ENCODE measurements around the gene AFAP1. TPM values are rescaled to one million over a fixed set of nuclear protein-coding genes. Genes with fewer than 3 reads are reported as not detected.

AFAP1 gene
- total RNA-seq, 2 donors from 2014 or later, result 7.2 to 9.1 TPM

DNA sequence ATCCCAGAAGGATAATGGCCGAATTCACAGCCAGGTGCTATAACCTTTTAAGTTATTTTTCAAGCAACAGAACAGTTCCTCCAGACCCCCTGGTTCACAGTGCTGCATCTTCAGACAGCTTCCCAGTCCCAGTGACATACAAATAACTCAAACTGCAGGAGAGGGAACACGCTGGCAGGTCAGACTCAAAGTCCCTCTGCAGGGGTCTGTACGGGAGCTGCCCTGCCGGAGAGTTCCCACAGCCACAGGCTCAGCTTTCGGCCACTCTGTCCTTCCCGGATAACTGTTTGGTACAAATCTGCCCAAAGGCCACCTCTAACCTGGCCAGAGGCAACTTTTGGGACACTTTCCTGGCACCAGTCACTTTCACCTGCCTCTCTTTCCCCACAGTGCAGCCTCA, 230.2 kb downstream of the AFAP1 start:
- ATAC-seq (no peak), DNase-seq (ENCODE audit: low spot score) (no peak)
- Mint-ChIP-seq H3K9me3 (no peaks in the 10 kb centered on the region), H3K4me3 (no peak overlapping the region), H3K27me3 (no peaks in the 10 kb centered on the region), H3K36me3 (no peaks in the 10 kb centered on the region), H3K4me1 (ENCODE audit: low read depth in 2 of 2) (peaks cover 0 to 2% of the 10 kb centered on the region in 2 donors), H3K27ac (no peak overlapping the region)

DNA sequence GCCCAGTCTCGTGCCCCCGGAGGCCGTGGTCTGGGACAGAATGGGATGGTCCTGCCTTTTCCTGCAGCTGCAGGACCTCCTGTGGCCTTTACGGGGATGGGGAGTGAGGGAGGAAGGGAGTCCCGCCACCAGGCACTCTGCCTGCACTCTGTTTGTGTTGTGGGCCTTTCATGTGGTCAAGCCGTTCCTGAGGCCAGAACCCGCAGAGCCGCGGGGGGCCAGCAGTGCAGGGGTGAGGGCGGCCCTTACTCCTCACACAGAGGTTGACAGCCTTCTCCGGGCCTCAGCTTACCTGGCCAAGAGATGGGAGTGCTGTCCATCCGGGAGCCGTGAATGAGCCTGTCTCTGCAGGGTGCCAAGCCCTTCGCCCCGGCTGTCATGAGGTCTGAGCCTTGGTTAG, 230.7 kb downstream of the AFAP1 start:
- Mint-ChIP-seq H3K4me1 (ENCODE audit: low read depth in 2 of 2) (peaks cover 0 to 2% of the 10 kb centered on the region in 2 donors), H3K36me3 (no peaks in the 10 kb centered on the region), H3K27ac (no peak overlapping the region), H3K9me3 (no peaks in the 10 kb centered on the region), H3K4me3 (no peak overlapping the region), H3K27me3 (no peaks in the 10 kb centered on the region)
- DNase-seq (ENCODE audit: low spot score), result no peak
- no peak for ATAC-seq

Other genes starting within 250 kb of the AFAP1 start
- gene ABLIM2, start 219.0 kb upstream of the AFAP1 start, total RNA-seq, result under 1 TPM; 0.24 to 0.25 TPM